ENCODE data around the gene NEMP2. TPM values are rescaled to one million over a fixed set of nuclear protein-coding genes. Genes with fewer than 3 reads are reported as not detected.

The NEMP2 gene
- total RNA-seq, 2 donors from 2014 or later = 18.3 to 19.4 TPM

DNA sequence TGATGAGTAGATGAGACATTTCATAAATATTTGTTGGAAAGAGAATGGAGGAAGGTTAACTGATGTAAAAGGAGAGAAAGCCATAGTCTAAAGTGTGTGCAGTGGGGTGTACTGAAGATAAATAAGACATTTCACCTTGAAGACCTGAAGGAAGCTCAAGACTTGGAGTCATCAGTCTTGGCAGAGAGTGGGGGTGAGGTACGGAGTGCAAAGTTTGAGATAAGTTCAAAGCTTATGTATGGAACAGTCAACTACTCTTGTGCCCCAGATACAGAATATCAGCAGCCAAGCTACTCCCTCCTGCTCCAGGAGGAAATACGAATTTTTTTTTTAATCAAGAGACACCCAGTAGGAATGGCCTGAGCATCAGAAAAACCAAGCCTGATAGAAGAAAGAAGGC, 30.3 kb upstream of the NEMP2 start:
- Mint-ChIP-seq H3K36me3 (peaks cover 6 to 34% of the 10 kb centered on the region in 2 donors), H3K9me3 (peaks cover 23 to 45% of the 10 kb centered on the region in 2 donors), H3K27ac (no peak overlapping the region)
- DNase-seq (ENCODE audit: low spot score in 2 of 2) (no peak), ATAC-seq (no peak)

- DNase-seq (ENCODE audit: low spot score in 2 of 2) (no peak), ATAC-seq (no peak)
- peaks cover 23 to 50% of the 10 kb centered on the region in 2 donors for H3K9me3 Mint-ChIP-seq
- H3K36me3 Mint-ChIP-seq = peaks cover 6 to 33% of the 10 kb centered on the region in 2 donors
- H3K27ac Mint-ChIP-seq = peak overlapping the region in 1 of 2 donors; percentile 55
Observed at GRCh38 chr2:190563646-190564045, 29.1 kb upstream of the NEMP2 start.

DNA sequence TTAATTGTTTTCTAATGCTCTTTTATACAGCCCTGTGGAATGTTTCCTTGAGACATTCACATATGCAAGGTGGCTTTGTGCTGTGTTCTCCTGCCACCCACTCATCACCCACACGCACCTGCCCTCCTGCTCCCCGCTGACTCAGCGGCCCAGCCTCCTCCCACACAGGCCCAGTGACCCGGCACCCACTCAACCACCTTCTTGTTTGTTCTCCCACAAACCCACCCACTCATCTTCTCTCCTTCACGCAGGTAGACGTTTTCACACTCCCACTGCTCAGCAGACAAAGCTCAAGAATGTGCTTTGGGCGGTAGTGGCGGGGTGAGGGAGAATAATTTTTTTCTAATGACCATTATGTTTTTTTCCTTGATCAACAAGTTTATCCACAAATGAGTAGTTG, 28.6 kb upstream of the NEMP2 start:
- Mint-ChIP-seq H3K36me3 (peaks cover 6 to 32% of the 10 kb centered on the region in 2 donors), H3K9me3 (peaks cover 22 to 49% of the 10 kb centered on the region in 2 donors), H3K27ac (peak overlapping the region; percentile 22 to 55)
- ATAC-seq = peak; percentile 22 to 40
- no peak for DNase-seq (ENCODE audit: low spot score in 2 of 2)

DNA sequence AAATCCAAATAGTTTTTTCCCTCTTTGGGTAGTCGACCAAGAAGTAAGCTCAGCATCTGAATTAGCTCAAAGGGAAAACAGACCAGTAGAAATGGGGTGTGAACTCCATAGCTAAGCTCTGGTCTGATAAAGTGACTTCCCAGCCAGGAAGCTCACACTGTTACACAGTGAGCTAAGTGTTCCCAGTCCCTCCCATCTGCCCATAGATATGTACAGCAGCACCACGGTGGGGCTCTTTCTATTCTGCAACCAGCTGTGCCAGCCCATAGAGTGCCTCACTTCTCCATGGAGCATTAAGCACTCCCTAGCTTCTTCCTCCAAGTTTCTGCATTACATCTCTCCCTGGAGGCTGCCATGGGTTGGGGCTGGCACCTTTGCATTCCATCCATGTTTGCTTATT, 27.6 kb upstream of the NEMP2 start:
- DNase-seq (ENCODE audit: low spot score in 2 of 2) = no peak
- no peak for ATAC-seq
- H3K27ac Mint-ChIP-seq = no peak overlapping the region
- peaks cover 0 to 23% of the 10 kb centered on the region in 2 donors for H3K36me3 Mint-ChIP-seq
- peaks cover 14 to 41% of the 10 kb centered on the region in 2 donors for H3K9me3 Mint-ChIP-seq

DNA sequence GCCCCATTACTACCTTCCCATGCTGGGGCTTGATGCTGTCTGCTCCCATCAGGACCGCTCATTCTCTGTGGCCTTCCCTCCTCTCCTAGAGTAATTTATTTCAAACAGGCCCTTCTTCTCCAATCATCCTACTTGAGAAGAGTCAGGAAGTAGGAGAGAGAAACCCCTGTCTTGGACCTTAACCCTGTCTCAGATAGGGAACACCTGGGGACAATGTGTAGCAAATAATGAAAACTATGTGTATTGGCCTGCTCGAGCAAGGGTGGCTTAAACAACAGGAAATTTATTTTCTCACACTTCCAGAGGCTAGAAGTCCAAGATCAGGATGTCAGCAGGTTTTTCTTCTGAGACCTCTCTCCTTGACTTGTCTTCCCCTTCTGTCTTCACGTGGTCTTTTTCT, 26.6 kb upstream of the NEMP2 start:
- H3K27ac Mint-ChIP-seq = no peak overlapping the region
- peaks cover 0 to 18% of the 10 kb centered on the region in 2 donors for H3K36me3 Mint-ChIP-seq
- ATAC-seq = no peak
- DNase-seq (ENCODE audit: low spot score in 2 of 2) = no peak
- peaks cover 4 to 31% of the 10 kb centered on the region in 2 donors for H3K9me3 Mint-ChIP-seq

DNA sequence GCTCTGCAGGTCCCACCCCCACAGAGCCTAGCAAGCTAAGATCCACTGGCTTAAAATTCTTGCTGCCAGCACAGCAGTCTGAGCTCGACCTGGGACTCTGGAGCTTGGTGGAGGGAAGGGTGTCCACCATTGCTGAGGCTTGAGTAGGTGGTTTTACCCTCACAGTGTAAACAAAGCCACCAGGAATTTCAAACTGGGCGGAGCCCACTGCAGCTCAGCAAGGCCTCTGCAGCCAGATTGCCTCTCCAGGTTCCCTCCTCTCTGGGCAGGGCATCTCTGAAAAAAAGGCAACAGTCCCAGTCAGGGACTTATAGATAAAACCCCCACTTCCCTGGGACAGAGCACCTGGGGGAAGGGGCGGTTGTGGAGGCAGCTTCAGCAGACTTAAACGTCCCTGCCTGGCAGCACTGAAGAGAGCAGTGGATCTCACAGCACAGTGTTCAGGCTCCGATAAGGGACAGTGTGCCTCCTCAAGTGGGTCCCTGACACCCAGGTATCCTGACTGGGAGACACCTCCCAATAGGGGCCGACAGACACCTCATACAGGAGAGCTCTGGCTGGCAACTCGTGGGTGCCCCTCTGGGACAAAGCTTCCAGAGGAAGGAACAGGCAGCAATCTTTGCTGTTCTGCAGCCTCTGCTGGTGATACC, 20.0 kb upstream of the NEMP2 start:
- no peak overlapping the region for H3K27ac Mint-ChIP-seq
- DNase-seq (ENCODE audit: low spot score in 2 of 2) (no peak), ATAC-seq (no peak)
- H3K36me3 Mint-ChIP-seq = peaks cover 6 to 21% of the 10 kb centered on the region in 2 donors
- H3K9me3 Mint-ChIP-seq = peaks cover 5 to 10% of the 10 kb centered on the region in 2 donors

DNA sequence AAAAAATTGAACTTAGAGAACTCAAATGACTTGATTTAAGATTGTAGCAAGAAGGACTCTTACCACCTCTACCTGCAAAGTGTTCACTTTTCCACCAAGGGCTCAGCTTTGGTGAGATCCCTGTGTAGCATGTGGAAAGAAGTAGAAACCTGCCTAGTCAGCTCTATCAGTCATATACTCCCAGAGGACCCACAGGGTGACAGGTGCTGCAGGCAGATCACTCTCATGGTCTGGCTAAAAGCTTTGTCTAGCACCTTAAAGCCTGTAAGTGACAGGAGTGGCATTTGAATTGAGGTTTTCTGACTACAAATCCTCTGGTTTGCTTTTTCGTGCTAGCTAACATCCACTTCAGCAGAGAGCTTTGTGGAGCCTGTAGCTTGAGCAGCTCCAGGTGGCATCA, 18.7 kb upstream of the NEMP2 start:
- no peak for ATAC-seq
- Mint-ChIP-seq H3K27ac (no peak overlapping the region), H3K36me3 (peaks cover 6 to 21% of the 10 kb centered on the region in 2 donors)

DNA sequence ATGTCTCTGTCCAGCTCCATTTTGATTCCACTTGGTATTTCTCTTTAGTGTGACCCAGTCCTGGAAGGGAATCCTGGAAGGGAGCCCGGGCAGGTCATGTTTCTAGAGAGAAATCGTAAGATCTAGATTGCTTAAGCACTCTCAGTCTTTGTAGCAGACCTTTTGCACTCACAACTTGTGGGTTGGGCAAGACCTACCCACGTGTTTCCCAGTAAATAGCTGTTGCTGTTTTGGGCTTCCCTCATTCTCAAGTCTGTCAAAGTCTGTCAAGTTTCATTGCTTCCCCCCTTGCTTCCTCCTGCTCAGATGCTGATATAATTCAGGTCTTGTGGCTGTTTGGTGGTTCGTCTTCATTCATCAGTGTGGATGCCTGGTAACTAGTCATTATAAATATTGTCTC, 17.4 kb upstream of the NEMP2 start:
- DNase-seq (ENCODE audit: low spot score in 2 of 2) = no peak
- H3K27ac Mint-ChIP-seq = peak overlapping the region in 1 of 2 donors; percentile 14

More for the DNA sequence above, 18.7 kb upstream of the NEMP2 start:
- no peak for DNase-seq (ENCODE audit: low spot score in 2 of 2)
- peaks cover 5% of the 10 kb centered on the region in 2 donors for H3K9me3 Mint-ChIP-seq

DNA sequence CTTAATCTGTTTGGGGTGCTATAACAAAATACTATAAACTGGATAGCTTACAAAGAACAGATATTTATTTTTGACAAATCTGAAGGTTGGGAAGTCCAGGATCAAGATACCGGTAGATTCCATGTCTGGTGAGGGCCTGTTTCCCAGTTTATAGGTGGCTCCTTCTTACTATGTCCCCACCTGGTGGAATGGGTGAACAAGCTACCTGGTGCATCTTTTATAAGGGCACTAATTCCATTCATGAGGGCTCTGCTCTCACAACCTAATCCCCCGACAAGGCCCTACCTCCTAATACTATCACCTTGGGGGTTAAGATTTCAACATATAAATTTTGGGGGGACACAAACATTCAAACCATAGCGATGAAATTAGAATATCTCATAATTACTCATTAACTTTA, 15.6 kb upstream of the NEMP2 start:
- no peak overlapping the region for H3K27ac Mint-ChIP-seq
- peaks cover under 1% of the 10 kb centered on the region in 2 donors for H3K9me3 Mint-ChIP-seq
- ATAC-seq (no peak), DNase-seq (ENCODE audit: low spot score in 2 of 2) (no peak)
- peaks cover 1 to 11% of the 10 kb centered on the region in 2 donors for H3K36me3 Mint-ChIP-seq

More for the DNA sequence above, 17.4 kb upstream of the NEMP2 start:
- no peak for ATAC-seq
- peaks cover 6 to 21% of the 10 kb centered on the region in 2 donors for H3K36me3 Mint-ChIP-seq
- peaks cover 5% of the 10 kb centered on the region in 2 donors for H3K9me3 Mint-ChIP-seq

DNA sequence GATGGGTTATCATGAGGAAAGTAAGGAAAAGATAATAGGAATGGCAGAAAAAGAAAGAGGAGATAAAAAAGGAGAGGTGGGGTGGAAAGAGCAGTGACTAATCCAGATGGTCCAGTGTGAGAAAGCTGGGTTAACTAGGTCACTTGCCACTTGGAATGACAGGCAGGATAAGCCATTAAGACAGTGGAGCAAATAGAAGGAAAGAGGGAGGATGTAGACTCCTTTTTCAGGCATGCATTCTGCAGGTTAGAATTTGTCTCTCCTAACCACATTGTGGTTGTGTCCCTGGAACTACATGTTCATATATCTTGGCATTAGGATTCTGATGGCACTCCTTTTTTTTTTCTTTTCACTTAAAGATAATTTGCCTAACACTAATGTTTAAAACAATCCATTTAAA, 13.4 kb upstream of the NEMP2 start:
- Mint-ChIP-seq H3K36me3 (peaks cover 0 to 16% of the 10 kb centered on the region in 2 donors), H3K9me3 (no peaks in the 10 kb centered on the region), H3K27ac (no peak overlapping the region)
- DNase-seq (ENCODE audit: low spot score in 2 of 2) = no peak
- no peak for ATAC-seq

DNA sequence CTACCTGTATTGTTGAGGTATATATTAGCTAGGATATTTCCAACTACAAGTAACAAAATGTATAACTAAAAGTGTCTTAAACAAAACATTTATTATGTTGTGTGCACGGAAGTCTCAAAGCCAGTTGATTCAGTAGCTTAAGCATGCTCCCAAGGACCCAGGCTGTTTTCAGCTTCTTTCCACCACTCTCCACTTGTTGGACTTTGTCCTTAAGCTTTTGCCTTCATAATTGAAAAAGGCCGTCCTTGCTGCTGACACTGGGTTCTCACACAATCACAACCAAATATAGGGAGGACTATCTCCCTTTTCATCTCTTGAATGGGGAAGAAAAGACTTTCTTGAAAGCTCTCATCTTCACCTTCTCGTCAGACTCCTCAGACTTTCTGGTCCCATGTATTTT, 12.2 kb upstream of the NEMP2 start:
- DNase-seq (ENCODE audit: low spot score in 2 of 2) (no peak), ATAC-seq (no peak)
- H3K9me3 Mint-ChIP-seq = peaks cover 4% of the 10 kb centered on the region in 2 donors
- peaks cover 5 to 21% of the 10 kb centered on the region in 2 donors for H3K36me3 Mint-ChIP-seq
- no peak overlapping the region for H3K27ac Mint-ChIP-seq

DNA sequence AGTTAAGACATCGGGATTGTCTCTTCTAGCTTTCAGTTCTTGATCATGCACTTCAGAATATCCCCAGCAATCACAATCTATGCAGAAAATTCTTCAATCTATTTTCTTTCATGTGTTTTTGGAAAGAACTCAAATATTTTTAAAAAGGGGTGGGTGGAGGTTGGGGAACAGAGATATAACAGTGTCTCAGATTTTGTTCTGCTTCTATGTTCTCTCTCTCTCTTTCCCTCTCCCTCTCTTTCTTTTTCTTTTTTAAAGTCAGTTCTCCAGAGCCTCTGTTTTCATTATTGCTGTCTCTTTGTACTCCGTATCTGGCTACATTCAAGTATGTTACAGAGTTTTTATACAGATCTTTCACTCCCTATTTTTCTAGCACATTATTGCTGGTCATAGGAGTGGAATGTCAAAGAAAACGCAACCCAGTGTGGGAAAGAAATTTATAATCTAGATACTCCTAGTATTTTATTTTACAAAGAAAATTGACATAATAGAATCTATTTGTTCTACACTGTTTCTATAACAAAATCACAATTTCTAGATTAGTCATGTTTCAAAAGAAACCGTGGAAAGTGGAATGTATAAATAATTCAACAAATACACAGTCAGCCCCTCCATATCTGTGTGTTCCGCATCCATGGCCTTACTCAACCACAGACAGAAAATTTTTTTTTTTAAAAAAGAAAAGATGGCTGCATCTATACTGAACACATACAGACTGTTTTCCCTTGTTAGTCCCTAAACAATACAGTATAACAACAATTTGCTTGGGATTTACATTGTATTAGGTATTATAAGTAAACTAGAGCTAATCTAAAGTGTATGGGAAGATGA, 11.2 kb upstream of the NEMP2 start:
- peaks cover 14 to 30% of the 10 kb centered on the region in 2 donors for H3K36me3 Mint-ChIP-seq
- DNase-seq (ENCODE audit: low spot score in 2 of 2) = no peak
- H3K9me3 Mint-ChIP-seq = peaks cover 10 to 13% of the 10 kb centered on the region in 2 donors
- no peak overlapping the region for H3K27ac Mint-ChIP-seq
- no peak for ATAC-seq

- no peak for ATAC-seq
- H3K36me3 Mint-ChIP-seq = peaks cover 20 to 37% of the 10 kb centered on the region in 2 donors
- H3K27ac Mint-ChIP-seq = no peak overlapping the region
Observed at GRCh38 chr2:190545093-190545492, 10.6 kb upstream of the NEMP2 start.

DNA sequence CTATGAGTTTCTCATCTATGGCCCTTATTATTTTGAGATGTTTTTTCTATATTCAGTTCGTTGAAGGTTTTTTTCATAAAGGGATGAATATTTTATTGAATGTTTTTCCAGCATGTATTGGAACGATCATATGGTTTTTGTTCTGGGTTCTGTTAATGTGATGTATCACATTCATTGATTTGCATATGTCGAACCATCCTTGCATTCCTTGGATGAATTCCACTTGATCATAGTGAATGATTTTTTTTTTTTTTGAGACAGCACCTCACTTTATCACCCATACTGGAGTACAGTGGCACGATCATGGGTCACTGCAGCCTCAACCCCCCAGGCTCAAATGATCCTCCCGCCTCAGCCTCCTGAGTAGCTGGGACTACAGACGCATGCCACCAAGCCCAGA, 5.5 kb upstream of the NEMP2 start:
- no peak for ATAC-seq
- Mint-ChIP-seq H3K9me3 (peaks cover 31 to 44% of the 10 kb centered on the region in 2 donors), H3K36me3 (peaks cover 52 to 80% of the 10 kb centered on the region in 2 donors), H3K27ac (no peak overlapping the region)
- DNase-seq (ENCODE audit: low spot score in 2 of 2) = no peak

More at GRCh38 chr2:190545093-190545492, 10.6 kb upstream of the NEMP2 start:
- DNase-seq (ENCODE audit: low spot score in 2 of 2) = no peak
- H3K9me3 Mint-ChIP-seq = peaks cover 16 to 19% of the 10 kb centered on the region in 2 donors

DNA sequence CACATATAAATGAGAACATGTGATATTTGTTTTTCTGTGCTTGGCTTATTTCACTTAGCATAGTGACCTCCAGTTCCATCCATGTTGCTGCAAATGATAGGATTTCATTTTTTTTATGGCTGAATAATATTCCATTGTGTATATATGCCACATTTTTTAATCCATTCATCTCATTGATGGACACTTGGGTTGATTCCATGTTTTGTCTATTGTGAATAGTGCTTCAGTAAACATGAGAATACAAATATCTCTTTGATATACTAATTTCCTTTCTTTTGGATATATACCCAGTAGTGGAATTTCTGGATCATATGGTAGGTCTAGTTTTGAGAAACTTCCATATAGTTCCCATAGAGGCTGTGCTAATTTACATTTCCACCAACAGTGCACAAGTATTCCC, 3.7 kb upstream of the NEMP2 start:
- DNase-seq (ENCODE audit: low spot score in 2 of 2) (no peak), ATAC-seq (no peak)
- Mint-ChIP-seq H3K27ac (no peak overlapping the region), H3K9me3 (peaks cover 31 to 44% of the 10 kb centered on the region in 2 donors), H3K36me3 (peaks cover 62 to 87% of the 10 kb centered on the region in 2 donors)

- ATAC-seq = no peak
- H3K9me3 Mint-ChIP-seq = peaks cover 31 to 44% of the 10 kb centered on the region in 2 donors
- peaks cover 64 to 84% of the 10 kb centered on the region in 2 donors for H3K36me3 Mint-ChIP-seq
- no peak for DNase-seq (ENCODE audit: low spot score in 2 of 2)
- H3K27ac Mint-ChIP-seq = peak overlapping the region in 1 of 2 donors; percentile 50
Observed at GRCh38 chr2:190537765-190538164, 3.2 kb upstream of the NEMP2 start.

GRCh38 chr2:190535586-190535985, 1.1 kb upstream of the NEMP2 start:
- no peak for DNase-seq (ENCODE audit: low spot score in 2 of 2)
- H3K36me3 Mint-ChIP-seq = peaks cover 49 to 63% of the 10 kb centered on the region in 2 donors
- peak overlapping the region in 1 of 2 donors; percentile 99 for H3K27ac Mint-ChIP-seq
- H3K9me3 Mint-ChIP-seq = peaks cover 19 to 30% of the 10 kb centered on the region in 2 donors
- ATAC-seq = no peak

All from activated naive CD4-positive, alpha-beta T cell treated with anti-CD3 and anti-CD28 coated beads, Interleukin-2, amount 50 U/mL, for 72 hours (primary cell).